GM21717 (cell line): ENCODE measurements around the gene DCLK1.

Source experiments
- ATAC-seq: cut with Tn5 transposase; IDR thresholded peaks from one replicate; pipeline ENCODE4 v1.9.1; 2021; ENCODE audit warnings: mild to moderate bottlenecking, moderate library complexity; ENCODE audit not compliant: unreplicated experiment

Gene DCLK1

GRCh38 chr13:35722458-35723052 lies 408.6 kb downstream of the DCLK1 start:
- ATAC-seq, result no peak

DNA sequence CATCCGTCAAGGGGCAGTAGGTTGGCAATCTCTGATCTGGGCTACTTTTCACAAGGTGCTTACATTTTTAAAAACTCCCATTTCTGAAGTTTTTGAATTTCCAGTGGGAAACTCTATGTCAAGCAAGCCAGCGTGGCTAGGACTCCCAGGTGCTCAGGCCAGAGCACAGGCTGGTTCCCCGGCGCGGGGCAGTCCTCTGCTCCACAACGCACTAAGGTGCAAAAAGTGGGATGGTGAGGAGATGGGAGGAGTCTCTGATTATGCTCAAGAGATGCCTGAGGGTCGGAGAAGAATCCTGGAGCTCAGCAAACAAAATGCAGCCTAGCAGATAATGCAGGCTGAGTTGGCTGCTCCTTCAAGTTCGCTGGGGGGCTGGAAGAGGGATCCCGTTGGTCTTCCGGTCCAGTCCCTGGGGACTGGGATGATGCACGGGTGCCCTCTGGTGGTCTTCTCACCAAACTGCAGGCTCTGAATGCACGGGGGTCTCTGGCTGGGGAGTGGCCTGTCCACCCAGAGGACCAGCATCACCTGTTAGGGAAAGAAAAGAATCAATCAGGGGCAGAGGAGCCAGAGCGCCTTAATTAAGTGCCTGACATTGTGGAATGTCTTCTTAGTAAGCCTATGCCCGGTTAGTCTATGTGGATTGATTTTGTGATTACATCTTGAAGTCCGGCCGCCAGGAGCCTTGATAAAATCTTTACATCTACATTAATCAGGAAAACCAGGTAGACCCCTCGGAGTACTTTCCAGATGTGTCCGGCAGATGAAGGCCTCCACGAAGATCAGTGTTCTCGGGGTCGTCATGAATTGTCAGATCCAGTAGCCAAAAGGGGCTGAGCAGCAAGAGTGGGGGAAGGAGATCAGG lies 410.3 kb downstream of the DCLK1 start:
- ATAC-seq, result peak; percentile 70

- no peak for ATAC-seq
These were observed 410.9 kb downstream of the DCLK1 start for GRCh38 chr13:35720290-35720689.
